CD4-positive, alpha-beta T cell treated with Interleukin-10 for 1 hour (primary cell): ENCODE data around the gene MAP3K19.
"Not testable (repeated sequence)": the region's sequence is repeated elsewhere in the genome, so short reads cannot be mapped to it uniquely, and the experiment has no call there.

ENCODE experiments used
- DNase-seq: peaks from one replicate; pipeline ENCODE4 v3.0.0-alpha.2; 2020

MAP3K19 gene

GRCh38 chr2:135047300-135047699 lies at the start of gene MAP3K19:
Gene MAP3K19 (minus strand): TSS chr2:135047447. CDS start chr2:135024647, 22,800 bp downstream.
- DNase-seq: no peak

- DNase-seq: no peak
Observed at GRCh38 chr2:135096665-135097446, 49.6 kb upstream of the MAP3K19 start.

- DNase-seq: no peak
Observed at GRCh38 chr2:135095591-135095990, 48.3 kb upstream of the MAP3K19 start.

- DNase-seq: no peak
Observed at GRCh38 chr2:135094508-135094907, 47.3 kb upstream of the MAP3K19 start.

GRCh38 chr2:135093670-135094330 lies 46.6 kb upstream of the MAP3K19 start:
- no peak for DNase-seq

GRCh38 chr2:135093193-135093592 lies 45.9 kb upstream of the MAP3K19 start:
- no peak for DNase-seq

GRCh38 chr2:135091681-135092080 lies 44.4 kb upstream of the MAP3K19 start:
- DNase-seq: no peak

GRCh38 chr2:135089597-135089996 lies 42.4 kb upstream of the MAP3K19 start:
- not testable (repeated sequence) for DNase-seq

GRCh38 chr2:135086222-135086621 lies 39.0 kb upstream of the MAP3K19 start:
- DNase-seq: no peak

- no peak for DNase-seq
Observed at GRCh38 chr2:135078417-135078816, 31.2 kb upstream of the MAP3K19 start.

- DNase-seq: no peak
Observed at GRCh38 chr2:135076556-135076955, 29.3 kb upstream of the MAP3K19 start.

- DNase-seq: no peak
Observed at GRCh38 chr2:135074216-135074615, 27.0 kb upstream of the MAP3K19 start.

- no peak for DNase-seq
Observed at GRCh38 chr2:135072125-135072997, 25.1 kb upstream of the MAP3K19 start.

GRCh38 chr2:135066710-135067109 lies 19.5 kb upstream of the MAP3K19 start:
- DNase-seq: no peak

- DNase-seq: no peak
Observed at GRCh38 chr2:135064149-135064548, 16.9 kb upstream of the MAP3K19 start.

- no peak for DNase-seq
Observed at GRCh38 chr2:135063210-135063609, 16.0 kb upstream of the MAP3K19 start.

- DNase-seq: no peak
Observed at GRCh38 chr2:135059577-135059976, 12.3 kb upstream of the MAP3K19 start.

- no peak for DNase-seq
Observed at GRCh38 chr2:135056790-135057189, 9.5 kb upstream of the MAP3K19 start.

- no peak for DNase-seq
Observed at GRCh38 chr2:135055182-135055786, 8.0 kb upstream of the MAP3K19 start.

- DNase-seq: peak; percentile 43
Observed at GRCh38 chr2:135052997-135053474, 5.8 kb upstream of the MAP3K19 start.

GRCh38 chr2:135052042-135052876 lies 5.0 kb upstream of the MAP3K19 start, which contains the start of gene RAB3GAP1:
Gene RAB3GAP1 (plus strand): TSS chr2:135052292. CDS start chr2:135052308, 16 bp downstream.
- peak; percentile 94 for DNase-seq

GRCh38 chr2:135050684-135051083 lies 3.4 kb upstream of the MAP3K19 start:
- no peak for DNase-seq
